K562 (cell line): ENCODE results near the gene PPM1E. TPM values are rescaled to one million over a fixed set of nuclear protein-coding genes. Genes with fewer than 3 reads are reported as not detected.

Source experiments
- ARID1B ChIP-seq: fragments of 450-650 bp; IDR thresholded peaks from 2 replicates; pipeline ENCODE4 v1.6.1; 2016; ENCODE audit warnings: antibody characterized with exemption, mild to moderate bottlenecking, inconsistent platforms
- CBFA2T3 ChIP-seq: fragments of 450-650 bp; IDR thresholded peaks from 2 replicates; pipeline ENCODE4 v1.6.1; 2017
- E2F3 ChIP-seq: fragments of 250-450 bp; sonication (Bioruptor Pico); IDR thresholded peaks from 2 replicates; pipeline ENCODE4 v1.4.0; 2020; ENCODE audit warnings: mild to moderate bottlenecking
- FOXO4 ChIP-seq: fragments of 450-650 bp; formaldehyde crosslinking; IDR thresholded peaks from 2 replicates; pipeline ENCODE4 v1.4.0; 2020; ENCODE audit warnings: mild to moderate bottlenecking, moderate library complexity
- HIVEP1 ChIP-seq: fragments of 250-450 bp; sonication (Bioruptor Pico); IDR thresholded peaks from 2 replicates; pipeline ENCODE4 v1.4.0; 2020; ENCODE audit warnings: mild to moderate bottlenecking
- HMBOX1 ChIP-seq: sonication (generic); IDR thresholded peaks from 2 replicates; pipeline ENCODE4 v1.6.1; 2016
- MEIS2 ChIP-seq: fragments of 450-650 bp; IDR thresholded peaks from 2 replicates; pipeline ENCODE4 v1.6.1; 2014; ENCODE audit warnings: mild to moderate bottlenecking; ENCODE audit not compliant: partially characterized antibody
- ZNF436 ChIP-seq: fragments of 250-450, 450-650 bp; sonication (Bioruptor Pico); formaldehyde crosslinking; IDR thresholded peaks from 2 replicates; pipeline ENCODE4 v1.7.0; 2020; ENCODE audit warnings: mild to moderate bottlenecking
- polyA plus RNA-seq, 8 experiments: library from polyadenylated mRNA; depleted of rRNA in 4 of 8; stranded (reverse) in 5 of 8; unstranded in 3 of 8; fragments of >200 nt; fragmentation: Nextera tagmentation in 2 of 8; fragmentation: Illumina TruSeq in 1 of 8; extraction: Ambion mirVana in 2 of 8; extraction: Trizol in 1 of 8; gene quantifications; 2 replicates each; pipeline versions ENCODE4 v1.2.1 to v1.2.3, GENCODE V29; 2011 to 2014; ENCODE audit warnings: inconsistent platforms in 1 of 8, missing spikeins in 1 of 8
- total RNA-seq, 7 experiments: library from RNA; depleted of rRNA in 6 of 7; stranded (reverse); fragments of >200 nt in 6 of 7; fragmentation: Illumina TruSeq in 2 of 7; extraction: Trizol in 2 of 7; gene quantifications; 2 replicates each; pipeline versions ENCODE4 v1.2.1 to v1.2.3, GENCODE V29; 2011 to 2021; ENCODE audit warnings: low replicate concordance in 1 of 7
- TF ChIP-seq, protein P1 (sequence below): fragments of 450-650 bp; IDR thresholded peaks from 2 replicates; pipeline ENCODE4 v1.6.1; 2016; ENCODE audit warnings: antibody characterized with exemption
- TF ChIP-seq, protein P2 (sequence below): fragments of 200-800 bp; sonication (Bioruptor generic); IDR thresholded peaks from 2 replicates; pipeline ENCODE4 v1.6.1; 2017; ENCODE audit warnings: missing genetic modification characterization, missing compliant biosample characterization
- TF ChIP-seq, protein P3 (sequence below): sonication (generic); formaldehyde crosslinking; IDR thresholded peaks from 2 replicates; pipeline ENCODE4 v1.8.0; 2022; ENCODE audit warnings: mild to moderate bottlenecking, low read depth, missing genetic modification reagents

The PPM1E gene
- total and polyA plus RNA-seq, 9 of the 15 experiments (the other 6 are each of a cell fraction or from before 2014, with no cell fraction given): 1.0 to 5.7 (median 4.7) TPM

DNA sequence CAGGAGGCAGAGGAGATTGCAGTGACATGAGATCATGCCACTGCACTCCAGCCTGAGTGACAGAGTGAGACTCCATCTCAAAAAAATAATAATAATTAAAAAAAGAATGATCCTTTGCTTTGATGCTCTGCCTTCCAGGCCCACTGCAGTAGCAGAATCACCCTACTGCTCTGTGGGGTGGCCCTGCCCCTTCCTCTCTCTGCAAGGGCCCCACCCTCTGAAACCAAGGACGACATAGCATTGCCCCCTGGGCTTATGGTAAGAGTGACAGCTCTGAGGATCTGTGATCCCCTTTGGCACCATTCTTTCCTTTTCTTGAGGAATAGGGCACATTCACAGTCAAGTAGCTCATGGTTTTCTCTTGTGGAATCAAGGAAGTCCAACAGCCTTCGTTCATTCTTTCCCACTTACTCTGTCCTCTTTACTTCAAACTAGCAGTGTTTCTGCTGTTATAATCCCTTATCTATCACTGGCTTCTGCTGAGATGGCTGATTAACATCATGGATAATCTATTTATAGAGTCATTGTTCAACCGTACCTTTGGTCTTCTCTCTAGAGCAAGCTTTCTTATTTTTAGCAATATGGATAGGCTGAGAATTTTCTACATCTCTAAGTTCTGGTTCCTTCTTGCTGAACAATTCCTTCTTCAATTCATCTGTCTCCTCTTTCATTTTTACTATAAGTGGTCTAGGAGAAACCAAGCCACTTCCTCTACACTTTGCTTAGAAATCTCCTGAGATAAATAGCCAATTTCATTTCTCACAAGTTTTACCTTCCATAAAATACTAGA lies 49.1 kb upstream of the PPM1E start (continued):
- TF ChIP-seq, protein P1, sequence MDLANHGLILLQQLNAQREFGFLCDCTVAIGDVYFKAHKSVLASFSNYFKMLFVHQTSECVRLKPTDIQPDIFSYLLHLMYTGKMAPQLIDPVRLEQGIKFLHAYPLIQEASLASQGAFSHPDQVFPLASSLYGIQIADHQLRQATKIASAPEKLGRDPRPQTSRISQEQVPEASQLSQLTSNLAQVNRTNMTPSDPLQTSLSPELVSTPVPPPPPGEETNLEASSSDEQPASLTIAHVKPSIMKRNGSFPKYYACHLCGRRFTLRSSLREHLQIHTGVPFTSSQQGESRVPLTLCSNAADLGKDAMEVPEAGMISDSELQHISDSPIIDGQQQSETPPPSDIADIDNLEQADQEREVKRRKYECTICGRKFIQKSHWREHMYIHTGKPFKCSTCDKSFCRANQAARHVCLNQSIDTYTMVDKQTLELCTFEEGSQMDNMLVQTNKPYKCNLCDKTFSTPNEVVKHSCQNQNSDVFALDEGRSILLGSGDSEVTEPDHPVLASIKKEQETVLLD: no peak
- no peak for TF ChIP-seq FOXO4 (CRISPR knock-in tag)
- TF ChIP-seq, protein P2, sequence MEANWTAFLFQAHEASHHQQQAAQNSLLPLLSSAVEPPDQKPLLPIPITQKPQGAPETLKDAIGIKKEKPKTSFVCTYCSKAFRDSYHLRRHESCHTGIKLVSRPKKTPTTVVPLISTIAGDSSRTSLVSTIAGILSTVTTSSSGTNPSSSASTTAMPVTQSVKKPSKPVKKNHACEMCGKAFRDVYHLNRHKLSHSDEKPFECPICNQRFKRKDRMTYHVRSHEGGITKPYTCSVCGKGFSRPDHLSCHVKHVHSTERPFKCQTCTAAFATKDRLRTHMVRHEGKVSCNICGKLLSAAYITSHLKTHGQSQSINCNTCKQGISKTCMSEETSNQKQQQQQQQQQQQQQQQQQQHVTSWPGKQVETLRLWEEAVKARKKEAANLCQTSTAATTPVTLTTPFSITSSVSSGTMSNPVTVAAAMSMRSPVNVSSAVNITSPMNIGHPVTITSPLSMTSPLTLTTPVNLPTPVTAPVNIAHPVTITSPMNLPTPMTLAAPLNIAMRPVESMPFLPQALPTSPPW (CRISPR knock-in tag): peak; percentile 24; the same call in 1 of the 2 replicates
- TF ChIP-seq ARID1B: peak; percentile 57
- 0 out of 2 replicates have a peak, but pooled peaks have one; percentile 11 for TF ChIP-seq CBFA2T3
- TF ChIP-seq, protein P3, sequence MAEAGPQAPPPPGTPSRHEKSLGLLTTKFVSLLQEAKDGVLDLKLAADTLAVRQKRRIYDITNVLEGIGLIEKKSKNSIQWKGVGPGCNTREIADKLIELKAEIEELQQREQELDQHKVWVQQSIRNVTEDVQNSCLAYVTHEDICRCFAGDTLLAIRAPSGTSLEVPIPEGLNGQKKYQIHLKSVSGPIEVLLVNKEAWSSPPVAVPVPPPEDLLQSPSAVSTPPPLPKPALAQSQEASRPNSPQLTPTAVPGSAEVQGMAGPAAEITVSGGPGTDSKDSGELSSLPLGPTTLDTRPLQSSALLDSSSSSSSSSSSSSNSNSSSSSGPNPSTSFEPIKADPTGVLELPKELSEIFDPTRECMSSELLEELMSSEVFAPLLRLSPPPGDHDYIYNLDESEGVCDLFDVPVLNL (CRISPR knock-in tag): no peak
- TF ChIP-seq HIVEP1 (CRISPR knock-in tag): no peak
- TF ChIP-seq MEIS2: no peak
- 0 out of 2 replicates have a peak, but pooled peaks have one; percentile 37 for TF ChIP-seq HMBOX1
- TF ChIP-seq E2F3 (CRISPR knock-in tag): no peak
- no peak for TF ChIP-seq ZNF436 (CRISPR knock-in tag)
